ENCODE data around the gene FAM20C. TPM values are rescaled to one million over a fixed set of nuclear protein-coding genes. Genes with fewer than 3 reads are reported as not detected.

FAM20C gene
- total and polyA plus RNA-seq, 2 of the 8 experiments (the other 6 are each of a cell fraction or from before 2014, with no cell fraction given): 9.5 to 34.8 TPM

DNA sequence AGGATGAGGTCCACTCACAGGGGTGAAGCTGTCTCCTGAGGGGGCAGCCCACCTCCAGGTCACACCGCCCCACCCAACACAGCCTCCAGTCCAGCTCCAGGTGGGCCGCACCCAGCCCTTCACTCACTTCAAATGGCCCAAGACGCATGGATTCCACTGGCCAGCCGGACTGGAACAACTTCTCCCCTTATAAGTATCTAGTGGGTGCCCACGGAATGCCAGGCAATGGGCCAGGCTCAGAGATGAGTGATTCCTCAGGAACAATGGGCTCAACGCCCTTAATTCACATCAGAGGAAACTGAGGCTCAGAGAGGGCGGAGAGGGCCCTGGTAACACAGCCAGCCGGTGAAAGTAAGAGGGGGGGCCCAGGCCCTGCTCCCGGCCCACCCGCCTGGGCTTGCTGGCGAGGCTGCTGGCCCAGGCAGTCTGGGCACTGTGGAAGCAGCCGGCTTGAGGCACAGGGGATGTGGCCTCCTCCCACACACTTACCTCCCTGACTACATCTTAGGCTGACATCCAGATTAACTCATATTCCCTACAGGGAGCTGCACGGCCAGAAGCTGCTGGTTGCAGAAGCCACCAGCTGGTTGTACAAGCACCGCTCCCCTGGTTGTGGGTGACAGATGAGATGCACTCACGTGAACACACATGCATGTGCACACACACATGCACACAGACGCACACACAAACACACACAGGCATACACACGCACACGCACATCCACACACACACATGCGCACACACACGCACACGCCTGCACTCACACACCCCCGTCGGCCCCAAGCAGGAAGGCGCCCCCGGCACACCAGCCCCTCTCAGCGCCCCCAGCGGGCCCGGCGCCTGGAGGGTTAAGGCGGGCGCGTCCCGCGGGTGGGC is 1.0 kb upstream of the FAM20C start:
- CTCF ChIA-PET (ENCODE audit: partially characterized antibody): interaction anchor here (0.7 to 1.3 kb wide), 3 partner anchors 12 to 23 kb away, joined by 3 read pairs; no protein-coding TSS in a partner anchor
- peaks cover 0 to 9% (median 3%) of the 10 kb centered on the region in 4 experiments; a peak in 4 of 7 replicates for H3K27me3 ChIP-seq (replicated peaks in 1 of 4; ENCODE audit: control insufficient read depth in 3 of 4, extremely low read depth in 1 of 4, insufficient read depth in 3 of 4, low read length in 3 of 4)
- no peak overlapping the region for H3K27ac ChIP-seq (ENCODE audit: low read depth, low read length)
- H3K14ac ChIP-seq (ENCODE audit: insufficient read length): no peak overlapping the region
- H4K8ac ChIP-seq (ENCODE audit: extremely low read depth, insufficient read depth, low read length): no peak overlapping the region; the same call in 1 of the 2 replicates
- no peak for FAIRE-seq
- H3K9ac ChIP-seq (replicated peaks in 1 of 4; ENCODE audit: extremely low read depth in 1 of 4, low read depth in 3 of 4, low read length in 3 of 4): no peak overlapping the region
- peak overlapping the region; percentile 87; the same call in 1 of the 2 replicates for H2BK5ac ChIP-seq (ENCODE audit: low read depth, low read length)
- H2AFZ ChIP-seq (ENCODE audit: low read length): no peak overlapping the region
- 0 out of 2 replicates have a peak overlapping the region, but pooled peaks have one; percentile 65 for H2AK5ac ChIP-seq (ENCODE audit: low read depth, low read length)
- H4K91ac ChIP-seq (replicated peaks; ENCODE audit: insufficient read length, low read length): peak overlapping the region; percentile 98
- peaks cover 0 to 9% (median 6%) of the 10 kb centered on the region in 4 experiments; a peak in 6 of 8 replicates for H3K36me3 ChIP-seq (ENCODE audit: control insufficient read depth in 2 of 4, insufficient read depth in 4 of 4, low read length in 3 of 4)
- peaks cover 0 to 22% of the 10 kb centered on the region in 2 experiments; a peak in 1 of 4 replicates for H3K79me2 ChIP-seq (ENCODE audit: control insufficient read depth in 1 of 2, insufficient read depth in 2 of 2, low read length in 2 of 2)
- H3K4ac ChIP-seq (replicated peaks; ENCODE audit: insufficient read length, low read depth, low read length): no peak overlapping the region
- no peak overlapping the region for H3K23ac ChIP-seq (ENCODE audit: insufficient read length)
- H3K4me1 ChIP-seq (replicated peaks in 1 of 4; ENCODE audit: control insufficient read depth in 3 of 4, insufficient read depth in 4 of 4, low read length in 3 of 4): peaks cover 0 to 45% (median 37%) of the 10 kb centered on the region in 4 experiments; a peak in 6 of 7 replicates
- H2BK20ac ChIP-seq (ENCODE audit: low read length): peak overlapping the region; percentile 97; the same call in 1 of the 2 replicates
- H3K9me3 ChIP-seq (ENCODE audit: insufficient read depth in 2 of 2, low read depth in 1 of 2, low read length in 1 of 2): no peaks in the 10 kb centered on the region
- H2BK120ac ChIP-seq (replicated peaks; ENCODE audit: low read depth, low read length): no peak overlapping the region
- no peak overlapping the region for H4K5ac ChIP-seq (ENCODE audit: insufficient read length, low read depth, low read length)
- peaks cover 4 to 17% of the 10 kb centered on the region in 2 experiments for H4K20me1 ChIP-seq (replicated peaks in 1 of 2; ENCODE audit: control insufficient read depth in 1 of 2, insufficient read depth in 2 of 2, low read length in 2 of 2)
- no peak for DNase-seq (ENCODE audit: low read depth in 1 of 2, low spot score in 2 of 2)
- peaks cover 17% of the 10 kb centered on the region for H3K23me2 ChIP-seq (ENCODE audit: low read depth, low read length)
- H3K4me3 ChIP-seq (ENCODE audit: extremely low read depth in 1 of 4, insufficient read depth in 2 of 4, low read depth in 3 of 4, low read length in 4 of 4): peak overlapping the region in 3 of 4 experiments; percentile 11 to 71 (median 47); a peak in 5 of 8 replicates
- peaks cover 7% of the 10 kb centered on the region; the same call in 1 of the 2 replicates for H3K79me1 ChIP-seq (ENCODE audit: low read depth, low read length)
- H3K18ac ChIP-seq (ENCODE audit: extremely low read depth, low read length): peak overlapping the region; percentile 95
- peak overlapping the region; percentile 100; the same call in 1 of the 2 replicates for H2BK12ac ChIP-seq (ENCODE audit: low read depth, low read length)
- peak overlapping the region; percentile 100; the same call in 1 of the 2 replicates for H2BK15ac ChIP-seq (ENCODE audit: low read length)
- TF ChIP-seq, protein P1, sequence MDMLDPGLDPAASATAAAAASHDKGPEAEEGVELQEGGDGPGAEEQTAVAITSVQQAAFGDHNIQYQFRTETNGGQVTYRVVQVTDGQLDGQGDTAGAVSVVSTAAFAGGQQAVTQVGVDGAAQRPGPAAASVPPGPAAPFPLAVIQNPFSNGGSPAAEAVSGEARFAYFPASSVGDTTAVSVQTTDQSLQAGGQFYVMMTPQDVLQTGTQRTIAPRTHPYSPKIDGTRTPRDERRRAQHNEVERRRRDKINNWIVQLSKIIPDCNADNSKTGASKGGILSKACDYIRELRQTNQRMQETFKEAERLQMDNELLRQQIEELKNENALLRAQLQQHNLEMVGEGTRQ (IDR thresholded peaks at IDR 0.05; ENCODE audit: low read length): 0 out of 2 replicates have a peak, but pooled peaks have one; percentile 11
- no peak for TF ChIP-seq NANOG (IDR thresholded peaks at IDR 0.05; ENCODE audit: insufficient read depth, low read depth, low read length, poor library complexity, severe bottlenecking)
- 66% methylated on average over 21 of the region's 34 CpGs; no CpG with 5 or more reads in 1 of the 2 experiments for WGBS, 2 experiments (ENCODE audit: extremely low coverage in 1 of 2, insufficient coverage in 1 of 2, insufficient read length in 1 of 2, insufficient replicate concordance in 2 of 2, low coverage in 1 of 2, low lambda C conversion rate in 2 of 2, missing lambda C conversion rate in 1 of 2)
- POLR2A ChIA-PET (ENCODE audit: partially characterized antibody): interaction anchor here (0.6 to 1.5 kb wide), 5 partner anchors 9 to 757 kb away, joined by 3 read pairs; no protein-coding TSS in a partner anchor
- H3K56ac ChIP-seq (replicated peaks; ENCODE audit: insufficient read length, low read depth, low read length): peak overlapping the region; percentile 42
- peak overlapping the region; percentile 65 to 85 for H3K4me2 ChIP-seq (ENCODE audit: insufficient read depth in 1 of 2, low read depth in 2 of 2, low read length in 2 of 2)
